Measurements from ENCODE around the gene ZMAT5. TPM values are rescaled to one million over a fixed set of nuclear protein-coding genes. Genes with fewer than 3 reads are reported as not detected.

The ZMAT5 gene
- 13.7 to 21.4 TPM (median 19.1 TPM) in 5 replicates for total RNA-seq (2022; extraction: Qiagen RNA extraction)

GRCh38 chr22:29766632-29767170 is at the start of gene ZMAT5:
Gene ZMAT5, minus strand, starts transcription at chr22:29767007. Its CDS starts 18,463 bp downstream, at chr22:29748544.

GRCh38 chr22:29767171-29768051 is 604 bp upstream of the ZMAT5 start, which contains the start of gene UQCR10:
Gene UQCR10, plus strand, starts transcription at chr22:29767369. Its CDS starts 30 bp downstream, at chr22:29767399.

GRCh38 chr22:29719899-29720645 is 46.7 kb downstream of the ZMAT5 start, which contains the start of gene CABP7:
Gene CABP7, plus strand, starts transcription at chr22:29720003. Its CDS starts 422 bp downstream, at chr22:29720425.

Other genes starting within 250 kb of the ZMAT5 start
- gene THOC5, start 213.2 kb downstream of the ZMAT5 start, total RNA-seq (2022; extraction: Qiagen RNA extraction): 27.3 to 34.6 TPM (median 32.0 TPM) in 5 replicates
- 57.5 to 64.9 TPM (median 63.0 TPM) in 5 replicates for gene NIPSNAP1, start 185.9 kb downstream of the ZMAT5 start, total RNA-seq (2022; extraction: Qiagen RNA extraction)
- 10.0 to 15.9 TPM (median 12.2 TPM) in 5 replicates for gene NF2, start 163.4 kb downstream of the ZMAT5 start, total RNA-seq (2022; extraction: Qiagen RNA extraction)
- gene CABP7, start 47.0 kb downstream of the ZMAT5 start, total RNA-seq (2022; extraction: Qiagen RNA extraction): 0.08 to 0.27 TPM (median 0.10 TPM) in 5 replicates
- 107 to 127 TPM (median 118 TPM) in 5 replicates for gene UQCR10, start 362 bp upstream of the ZMAT5 start, total RNA-seq (2022; extraction: Qiagen RNA extraction)
- 26.1 to 30.4 TPM (median 28.1 TPM) in 5 replicates for gene ASCC2, start 71.3 kb upstream of the ZMAT5 start, total RNA-seq (2022; extraction: Qiagen RNA extraction)
- 7.4 to 9.2 TPM (median 8.1 TPM) in 5 replicates for gene MTMR3, start 116.2 kb upstream of the ZMAT5 start, total RNA-seq (2022; extraction: Qiagen RNA extraction)